ENCODE results near the gene PROS1.
"Not testable (repeated sequence)": the region's sequence is repeated elsewhere in the genome, so short reads cannot be mapped to it uniquely, and the experiment has no call there.

PROS1 gene

DNA sequence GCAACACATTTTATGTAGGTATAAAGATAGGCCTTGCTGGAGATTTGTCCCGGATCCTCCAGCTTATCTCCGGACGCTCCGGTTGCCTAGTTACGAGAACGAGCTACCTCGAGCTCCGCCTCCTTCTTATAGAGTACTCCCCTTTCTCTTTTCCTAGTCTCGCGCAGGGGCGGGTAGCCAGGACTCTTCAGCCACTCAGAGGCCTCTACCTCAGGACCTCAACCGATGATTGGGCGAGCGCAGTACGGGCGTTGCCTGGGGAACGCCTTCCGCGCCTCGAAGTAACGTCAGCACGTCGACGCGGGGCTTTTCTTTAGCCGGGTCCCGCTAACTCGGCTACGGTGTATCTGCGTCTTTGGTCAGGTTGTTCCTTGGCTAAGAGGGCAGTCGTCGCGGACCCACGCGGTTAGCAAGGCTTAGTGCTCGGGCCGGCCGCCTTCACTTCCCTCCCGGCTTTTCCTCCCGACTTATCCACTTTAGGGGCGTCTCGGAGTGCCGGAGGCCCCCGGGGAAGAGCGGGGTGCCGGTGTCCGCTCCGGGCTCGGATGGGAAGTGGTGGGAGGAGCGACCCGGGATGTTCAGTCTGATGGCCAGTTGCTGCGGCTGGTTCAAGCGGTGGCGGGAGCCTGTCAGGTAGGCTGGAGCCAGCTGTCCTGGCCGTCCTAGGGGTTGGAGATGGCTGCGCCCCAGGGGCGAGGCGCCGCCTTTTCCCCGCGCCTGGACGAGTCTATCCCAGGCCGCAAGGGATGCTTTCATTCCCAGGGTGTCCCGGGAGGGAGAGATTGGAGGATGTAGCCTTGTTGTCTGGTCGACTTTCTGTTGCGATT, 6.4 kb upstream of the PROS1 start, which contains the start of gene ARL13B:
Gene ARL13B, plus strand, starts transcription at position 306 of the 827 bp plus-strand sequence. Its CDS starts 269 bp downstream, at position 575.
- in situ Hi-C loops (cut with MboI; ENCODE audit: low sequenced_read_pairs), result no loop called here

DNA sequence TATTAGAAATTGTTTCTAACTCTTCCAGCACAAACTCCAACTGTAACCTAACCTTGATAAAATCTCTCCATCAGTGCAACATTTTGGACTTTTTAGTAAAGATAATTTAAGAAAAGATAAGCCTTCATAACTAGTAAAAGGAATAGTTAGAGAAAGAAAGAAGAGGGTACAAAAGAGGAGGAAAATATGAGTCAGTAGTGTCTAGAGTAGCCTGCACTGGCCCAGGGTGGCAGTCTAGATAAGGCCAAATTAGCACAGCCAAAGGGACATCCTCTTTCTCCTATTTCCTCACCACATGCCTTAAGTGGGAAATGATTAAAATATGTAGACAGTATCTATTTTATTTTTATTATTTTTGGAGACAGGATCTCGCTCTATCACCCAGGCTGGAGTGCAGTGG, 3.7 kb downstream of the PROS1 start:
- in situ Hi-C loops (cut with MboI; ENCODE audit: low sequenced_read_pairs), result no loop called here

- in situ Hi-C loops (cut with MboI; ENCODE audit: low sequenced_read_pairs), result no loop called here
Observed at GRCh38 chr3:93969443-93969842, 4.3 kb downstream of the PROS1 start.

GRCh38 chr3:93965106-93965505, 8.6 kb downstream of the PROS1 start:
- in situ Hi-C loops (cut with MboI; ENCODE audit: low sequenced_read_pairs), result not testable (repeated sequence)

DNA sequence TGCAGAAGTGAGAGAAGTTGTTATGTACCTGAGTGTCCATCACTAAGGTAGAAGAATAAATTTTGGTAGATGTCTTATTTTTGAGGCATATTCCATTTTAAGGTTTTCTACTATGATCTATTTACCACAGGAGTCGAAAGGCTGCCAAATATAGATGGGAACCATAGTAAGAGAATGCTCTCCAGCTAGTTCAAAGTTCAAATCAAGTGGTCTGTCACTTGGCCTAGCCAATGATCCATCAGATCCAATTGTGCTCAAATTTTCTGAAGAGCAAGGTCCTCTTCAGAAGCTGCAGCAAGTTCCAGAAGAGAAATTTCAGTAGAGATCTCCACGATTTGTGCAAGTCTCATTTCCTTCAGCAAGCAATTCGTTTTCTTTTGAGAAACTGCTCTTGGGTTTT, 10.9 kb downstream of the PROS1 start:
- in situ Hi-C loops (cut with MboI; ENCODE audit: low sequenced_read_pairs), result no loop called here

GRCh38 chr3:93961489-93961888, 12.2 kb downstream of the PROS1 start:
- in situ Hi-C loops (cut with MboI; ENCODE audit: low sequenced_read_pairs), result no loop called here

DNA sequence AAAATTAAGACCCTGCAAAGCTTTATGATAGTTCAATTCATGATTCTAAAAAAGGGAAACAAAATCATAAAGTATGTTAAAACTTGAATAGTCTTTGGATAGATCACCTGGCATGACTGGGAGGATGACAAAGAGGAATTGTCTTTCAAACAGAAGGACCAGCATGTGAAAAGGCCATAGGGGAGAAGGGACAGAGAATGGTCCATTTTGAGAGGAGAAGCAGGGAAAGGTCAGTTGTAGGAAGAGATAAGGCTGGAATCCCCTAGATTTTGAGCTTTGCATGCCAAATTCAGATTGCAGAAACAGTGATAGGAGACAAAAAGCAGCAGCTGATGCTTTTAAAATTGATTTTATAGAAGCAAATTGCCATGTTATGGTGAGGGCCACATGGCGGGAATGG, 12.7 kb downstream of the PROS1 start:
- in situ Hi-C loops (cut with MboI; ENCODE audit: low sequenced_read_pairs), result no loop called here

GRCh38 chr3:93949958-93950357, 23.7 kb downstream of the PROS1 start:
- in situ Hi-C loops (cut with MboI; ENCODE audit: low sequenced_read_pairs), result not testable (repeated sequence)

- in situ Hi-C loops (cut with MboI; ENCODE audit: low sequenced_read_pairs), result not testable (repeated sequence)
Observed at GRCh38 chr3:93937485-93937884, 36.2 kb downstream of the PROS1 start.

DNA sequence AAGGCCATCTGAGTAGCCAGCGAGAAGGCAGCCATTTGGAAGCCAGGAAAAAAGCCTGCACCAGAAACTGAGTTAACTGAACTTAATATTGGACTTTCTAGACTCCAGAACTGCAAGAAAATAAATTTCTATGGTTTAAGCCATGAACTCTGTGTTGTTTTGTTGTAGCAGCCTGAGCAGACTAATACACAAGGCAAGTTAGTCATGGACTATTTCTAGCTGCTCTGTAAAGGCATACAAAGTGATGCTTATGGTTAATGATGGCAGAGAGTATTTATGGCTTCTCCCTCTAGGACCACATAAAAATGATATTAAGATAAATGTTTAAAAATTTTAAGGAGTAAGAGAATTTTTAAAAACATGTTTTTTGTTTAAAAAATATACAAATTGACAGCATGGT, 37.1 kb downstream of the PROS1 start:
- in situ Hi-C loops (cut with MboI; ENCODE audit: low sequenced_read_pairs), result no loop called here

- in situ Hi-C loops (cut with MboI; ENCODE audit: low sequenced_read_pairs), result no loop called here
Observed at GRCh38 chr3:93934366-93935046, 39.2 kb downstream of the PROS1 start.

GRCh38 chr3:93931597-93932229, 42.0 kb downstream of the PROS1 start:
- in situ Hi-C loops (cut with MboI; ENCODE audit: low sequenced_read_pairs), result no loop called here

DNA sequence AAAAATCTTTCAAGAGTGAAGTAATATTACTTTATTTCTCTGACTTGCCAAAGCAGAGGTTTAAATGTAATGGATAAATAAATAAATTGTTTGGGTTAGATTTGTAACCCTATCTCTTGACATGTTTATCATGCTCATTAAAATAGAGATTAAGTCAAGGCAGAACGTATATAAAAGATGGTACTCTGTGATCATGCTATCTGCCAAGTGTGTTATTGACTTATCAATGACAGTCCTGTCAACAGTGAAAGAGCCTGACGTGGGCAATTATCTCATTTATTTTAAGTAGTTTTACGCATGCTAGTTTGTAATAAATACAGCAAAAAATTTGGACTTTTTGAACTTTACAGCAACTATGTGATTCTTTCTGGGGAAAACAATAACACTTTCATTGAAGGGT, 43.7 kb downstream of the PROS1 start:
- in situ Hi-C loops (cut with MboI; ENCODE audit: low sequenced_read_pairs), result no loop called here

GRCh38 chr3:93926789-93927188, 46.9 kb downstream of the PROS1 start:
- in situ Hi-C loops (cut with MboI; ENCODE audit: low sequenced_read_pairs), result no loop called here

DNA sequence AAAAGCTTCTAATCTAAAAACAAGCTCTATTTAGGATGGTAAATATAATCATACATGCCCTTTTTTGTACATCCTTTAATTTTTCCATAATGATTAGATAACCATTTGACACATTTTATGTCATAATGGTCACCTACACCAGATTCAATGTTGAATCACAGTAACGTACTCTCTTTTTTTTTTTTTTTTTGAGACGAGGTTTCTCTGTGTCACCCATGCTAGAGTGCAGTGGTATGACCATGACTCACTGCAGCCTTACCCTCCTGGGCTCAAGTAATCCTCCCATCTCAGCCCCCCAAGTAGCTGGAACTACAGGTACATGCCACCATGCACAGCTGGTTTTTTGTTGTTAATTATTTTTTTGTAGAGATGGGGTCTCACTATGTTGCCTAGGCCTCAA, 49.2 kb downstream of the PROS1 start:
- in situ Hi-C loops (cut with MboI; ENCODE audit: low sequenced_read_pairs), result no loop called here

GRCh38 chr3:93923006-93923405, 50.7 kb downstream of the PROS1 start:
- in situ Hi-C loops (cut with MboI; ENCODE audit: low sequenced_read_pairs), result no loop called here

DNA sequence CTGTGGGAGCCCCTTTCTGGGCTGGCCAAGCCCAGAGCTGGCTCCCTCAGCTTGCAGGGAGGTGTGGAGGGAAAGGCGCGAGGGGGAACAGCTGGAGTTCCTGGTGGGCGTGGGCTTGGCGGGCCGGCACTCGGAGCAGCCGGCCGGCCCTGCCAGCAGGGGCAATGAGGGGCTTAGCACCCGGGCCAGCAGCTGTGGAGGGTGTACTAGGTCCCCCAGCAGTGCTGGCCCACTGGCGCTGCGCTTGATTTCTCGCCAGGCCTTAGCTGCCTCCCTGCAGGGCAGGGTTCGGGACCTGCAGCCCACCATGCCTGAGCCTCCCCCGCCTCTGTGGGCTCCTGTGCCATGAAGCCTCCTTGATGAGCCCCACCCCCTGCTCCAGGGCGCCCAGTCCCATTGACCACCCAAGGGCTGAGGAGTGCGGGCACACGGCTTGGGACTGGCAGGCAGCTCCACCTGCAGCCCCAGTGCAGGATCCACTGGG, 56.1 kb downstream of the PROS1 start:
- in situ Hi-C loops (cut with MboI; ENCODE audit: low sequenced_read_pairs), result not testable (repeated sequence)

GRCh38 chr3:93913623-93914022, 60.1 kb downstream of the PROS1 start:
- in situ Hi-C loops (cut with MboI; ENCODE audit: low sequenced_read_pairs), result not testable (repeated sequence)

GRCh38 chr3:93911206-93911605, 62.5 kb downstream of the PROS1 start:
- in situ Hi-C loops (cut with MboI; ENCODE audit: low sequenced_read_pairs), result no loop called here

DNA sequence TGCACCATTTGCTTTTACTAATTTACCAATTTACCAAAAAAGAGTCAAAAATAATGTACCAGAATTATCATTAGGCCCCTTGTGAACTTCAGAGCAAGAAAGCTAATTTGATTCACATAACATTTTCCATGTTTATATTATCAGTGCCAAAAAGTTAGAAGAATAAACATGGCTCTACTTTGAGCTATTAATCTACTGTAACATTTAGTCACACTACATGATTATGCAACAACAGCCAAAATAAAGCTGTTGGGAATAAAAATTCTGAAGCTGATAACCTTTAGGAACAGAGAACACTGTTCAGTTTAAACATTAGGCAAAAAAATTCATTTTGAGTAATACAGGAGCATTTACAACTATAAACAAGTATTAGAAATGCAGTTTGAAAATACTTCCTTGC, 63.6 kb downstream of the PROS1 start:
- in situ Hi-C loops (cut with MboI; ENCODE audit: low sequenced_read_pairs), result no loop called here

DNA sequence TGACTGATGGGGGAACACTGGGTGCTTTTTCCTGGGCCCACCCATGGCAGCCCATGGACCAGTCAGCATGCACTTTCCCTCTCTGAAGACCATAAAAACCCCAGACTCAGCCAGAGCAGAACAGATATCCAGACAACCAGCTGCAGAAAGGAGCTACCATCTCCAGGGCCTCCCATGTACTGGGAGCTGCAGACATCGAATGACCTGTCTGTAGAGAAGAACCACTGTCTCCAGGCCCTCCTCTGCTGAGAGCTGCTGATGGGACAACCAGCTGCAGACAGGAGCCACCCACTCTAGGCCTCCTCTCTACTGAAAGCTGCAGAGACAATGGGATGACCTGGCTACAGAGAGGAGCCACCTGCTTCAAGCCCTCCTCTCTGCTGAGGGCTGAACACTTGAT, 66.6 kb downstream of the PROS1 start:
- in situ Hi-C loops (cut with MboI; ENCODE audit: low sequenced_read_pairs), result no loop called here

- in situ Hi-C loops (cut with MboI; ENCODE audit: low sequenced_read_pairs), result no loop called here
Observed at GRCh38 chr3:93906245-93906644, 67.5 kb downstream of the PROS1 start.

Data from HL-60/S4 (cell line).